PC-3 (cell line): Measurements from ENCODE around the gene TCP11. TPM values are rescaled to one million over a fixed set of nuclear protein-coding genes. Genes with fewer than 3 reads are reported as not detected.
A peak's percentile ranks its signal among the peaks of the same experiment; 100 is the strongest.

Experiments used
- ATAC-seq: fragments of 200-7000 bp; cut with Tn5 transposase; 2 replicates; pipeline ENCODE4 v1.9.1; 2020; ENCODE audit warnings: mild to moderate bottlenecking, moderate library complexity
- BruUV-seq: library from RNA; stranded (reverse); fragments of 400-500 nt; replicated peaks from 2 replicates; lab custom pipeline; 2021; lab: Mats Ljungman, UMichigan
- CTCF ChIA-PET: fragments of 300-600 bp; sonication (Branson Sonifier 250); formaldehyde crosslinking; loops from one replicate; lab custom pipeline; 2022; ENCODE audit warnings: antibody characterized with exemption; lab: Charles Lee
- POLR2A ChIA-PET: fragments of 300-600 bp; sonication (Branson Sonifier 250); formaldehyde crosslinking; loops from one replicate; lab custom pipeline; 2022; ENCODE audit warnings: antibody characterized with exemption; ENCODE audit not compliant: unreplicated experiment; lab: Charles Lee
- DNase-seq: peaks from one replicate; pipeline ENCODE4 v3.0.0-alpha.2; 2015
- H2AFZ ChIP-seq: fragments of 300-600 bp; sonication (generic); 2 replicates; pipeline ENCODE4 v1.6.0; 2016; ENCODE audit warnings: antibody characterized with exemption, low read length
- H3F3A ChIP-seq: fragments of 300-600 bp; sonication (generic); one replicate; pipeline ENCODE4 v1.6.0; 2017; ENCODE audit warnings: antibody characterized with exemption, low read length, control low read depth, mild to moderate bottlenecking; ENCODE audit not compliant: unreplicated experiment
- H3K27ac ChIP-seq: fragments of 300-600 bp; sonication (generic); 2 replicates; pipeline ENCODE4 v1.5.1; 2016; ENCODE audit warnings: mild to moderate bottlenecking, low read length
- H3K27me3 ChIP-seq: fragments of 300-600 bp; sonication (generic); 2 replicates; pipeline ENCODE4 v1.6.1; 2016; ENCODE audit warnings: low read length, mixed read lengths
- H3K36me3 ChIP-seq: fragments of 300-600 bp; sonication (generic); 2 replicates; pipeline ENCODE4 v1.6.1; 2016; ENCODE audit warnings: low read depth, mixed run types, low read length, mixed read lengths
- H3K4me1 ChIP-seq: fragments of 300-600 bp; sonication (generic); 2 replicates; pipeline ENCODE4 v1.5.1; 2016; ENCODE audit warnings: low read length; ENCODE audit not compliant: insufficient read depth
- H3K4me2 ChIP-seq: fragments of 300-600 bp; sonication (generic); 2 replicates; pipeline ENCODE4 v1.6.0; 2016; ENCODE audit warnings: low read length
- H3K4me3 ChIP-seq: fragments of 300-600 bp; sonication (generic); 2 replicates; pipeline ENCODE4 v1.5.1; 2016; ENCODE audit warnings: mild to moderate bottlenecking, low read length, mixed read lengths
- H3K79me2 ChIP-seq: fragments of 300-600 bp; sonication (generic); 2 replicates; pipeline ENCODE4 v1.6.1; 2017; ENCODE audit warnings: low read length, mixed read lengths
- H3K9ac ChIP-seq: fragments of 300-600 bp; sonication (generic); 2 replicates; pipeline ENCODE4 v1.6.0; 2016; ENCODE audit warnings: mild to moderate bottlenecking, low read length
- H3K9me2 ChIP-seq: fragments of 300-600 bp; sonication (generic); replicated peaks from 2 replicates; pipeline ENCODE4 v1.6.1; 2016; ENCODE audit warnings: mixed run types, low read length, mixed read lengths
- H3K9me3 ChIP-seq: fragments of 300-600 bp; sonication (generic); 2 replicates; pipeline ENCODE4 v1.6.1; 2016; ENCODE audit warnings: low read length, mixed read lengths
- H4K20me1 ChIP-seq: fragments of 300-600 bp; sonication (generic); 2 replicates; pipeline ENCODE4 v1.6.1; 2016; ENCODE audit warnings: low read length, mixed read lengths
- CTCF ChIP-seq: fragments of 300-600 bp; sonication (generic); conservative IDR thresholded peaks from 2 replicates; pipeline ENCODE4 v1.5.1; 2017; ENCODE audit warnings: antibody characterized with exemption, low read depth, mild to moderate bottlenecking, low read length
- EZH2 ChIP-seq: fragments of 300-600 bp; sonication (generic); IDR thresholded peaks from one replicate; pipeline ENCODE4 v1.6.1; 2017; ENCODE audit warnings: antibody characterized with exemption, mild to moderate bottlenecking, low read length; ENCODE audit not compliant: unreplicated experiment
- EZH2phosphoT487 ChIP-seq: fragments of 300-600 bp; sonication (generic); IDR thresholded peaks from 2 replicates; pipeline ENCODE4 v1.6.1; 2018; ENCODE audit warnings: mild to moderate bottlenecking, antibody characterized with exemption, low read length, borderline replicate concordance
- intact Hi-C: fragments of 100-400 bp; cut with micrococcal nuclease; formaldehyde crosslinking; loops from 2 replicates; pipeline ENCODE4 v1.9.0; 2023
- total RNA-seq: library from RNA; depleted of rRNA; stranded (reverse); fragments of >200 nt; gene quantifications from 2 replicates; pipeline ENCODE4 v1.2.3, GENCODE V29; 2014

Gene TCP11
- total RNA-seq, 1 experiment from 2014 or later, result 1.3 TPM

- H3K9me2 ChIP-seq, result no peaks in the 10 kb centered on the region
- no peaks in the 10 kb centered on the region for H3K9me3 ChIP-seq
- CTCF ChIA-PET, result no interaction called here
- no peak overlapping the region for H3K9ac ChIP-seq
- no peaks in the 10 kb centered on the region for H3K36me3 ChIP-seq
- no peak overlapping the region for H3K4me3 ChIP-seq
- no peak overlapping the region for H2AFZ ChIP-seq
- BruUV-seq, result no TSS peak
- H3K4me1 ChIP-seq, result peaks cover 41% of the 10 kb centered on the region
- H3K4me2 ChIP-seq, result no peak overlapping the region
- no peaks in the 10 kb centered on the region for H4K20me1 ChIP-seq
- TF ChIP-seq CTCF (no peak), EZH2phosphoT487 (no peak), EZH2 (no peak)
- no peak for ATAC-seq
- H3K27ac ChIP-seq, result peak overlapping the region; percentile 79
- POLR2A ChIA-PET, result no interaction called here
- no peaks in the 10 kb centered on the region for H3F3A ChIP-seq
- DNase-seq, result no peak
- no peaks in the 10 kb centered on the region for H3K27me3 ChIP-seq
- intact Hi-C loops, result no loop called here
- no peaks in the 10 kb centered on the region for H3K79me2 ChIP-seq
Measured at GRCh38 chr6:35174501-35174900, 33.4 kb upstream of the TCP11 start.

GRCh38 chr6:35174088-35174434, 32.9 kb upstream of the TCP11 start:
- TF ChIP-seq EZH2 (no peak), EZH2phosphoT487 (no peak), CTCF (no peak)
- no peaks in the 10 kb centered on the region for H4K20me1 ChIP-seq
- H3K4me1 ChIP-seq, result peaks cover 41% of the 10 kb centered on the region
- H3K36me3 ChIP-seq, result no peaks in the 10 kb centered on the region
- no peaks in the 10 kb centered on the region for H3K27me3 ChIP-seq
- POLR2A ChIA-PET, result no interaction called here
- no peak for DNase-seq
- H3K4me3 ChIP-seq, result no peak overlapping the region
- H3K9ac ChIP-seq, result peak overlapping the region; percentile 48; the same call in 1 of the 2 replicates
- peak overlapping the region; percentile 79 for H3K27ac ChIP-seq
- H2AFZ ChIP-seq, result peak overlapping the region; percentile 49
- CTCF ChIA-PET, result no interaction called here
- H3K9me3 ChIP-seq, result no peaks in the 10 kb centered on the region
- H3K4me2 ChIP-seq, result peak overlapping the region; percentile 36
- no peaks in the 10 kb centered on the region for H3K9me2 ChIP-seq
- H3F3A ChIP-seq, result no peaks in the 10 kb centered on the region
- no peaks in the 10 kb centered on the region for H3K79me2 ChIP-seq
- intact Hi-C loops, result no loop called here
- BruUV-seq, result TSS peak; percentile 84
- peak; percentile 5; the same call in 1 of the 2 replicates for ATAC-seq

GRCh38 chr6:35173427-35174087, 32.4 kb upstream of the TCP11 start:
- ChIA-PET CTCF (interaction anchor here (0.7 kb wide), 1 partner anchor 67 kb away, joined by 3 read pairs; no protein-coding TSS in a partner anchor), POLR2A (no interaction called here)
- H3K27me3 ChIP-seq, result no peaks in the 10 kb centered on the region
- H3K27ac ChIP-seq, result peak overlapping the region; percentile 79
- H3K36me3 ChIP-seq, result no peaks in the 10 kb centered on the region
- ATAC-seq (peak; percentile 74), DNase-seq (peak; percentile 74)
- no peaks in the 10 kb centered on the region for H3K79me2 ChIP-seq
- H3K4me3 ChIP-seq, result no peak overlapping the region
- H3K9me3 ChIP-seq, result no peaks in the 10 kb centered on the region
- H3K9me2 ChIP-seq, result no peaks in the 10 kb centered on the region
- peaks cover 39% of the 10 kb centered on the region for H3K4me1 ChIP-seq
- TF ChIP-seq CTCF (0 out of 2 replicates have a peak, but pooled peaks have one; percentile 21), EZH2phosphoT487 (no peak)
- H3K9ac ChIP-seq, result peak overlapping the region; percentile 48; the same call in 1 of the 2 replicates
- peak overlapping the region; percentile 49 for H2AFZ ChIP-seq
- intact Hi-C loops, result no loop called here
- H3K4me2 ChIP-seq, result peak overlapping the region; percentile 36
- H4K20me1 ChIP-seq, result no peaks in the 10 kb centered on the region
- no TSS peak for BruUV-seq
- H3F3A ChIP-seq, result no peaks in the 10 kb centered on the region
